Measurements from ENCODE around the gene ABHD17C.

The ABHD17C gene

GRCh38 chr15:80693682-80694610 lies 1.2 kb upstream of the ABHD17C start:
- Histone ChIP-seq H3K4me3 (ENCODE audit: low read length) (peak overlapping the region; percentile 69), H3K27ac (ENCODE audit: low read length) (no peak overlapping the region), H3K36me3 (ENCODE audit: control insufficient read depth, low read depth, low read length) (no peaks in the 10 kb centered on the region)

GRCh38 chr15:80694611-80695098 lies 455 bp upstream of the ABHD17C start:
- no peaks in the 10 kb centered on the region for H3K9me3 ChIP-seq (ENCODE audit: control insufficient read depth, low read depth, low read length)
- peak overlapping the region; percentile 69 for H3K4me3 ChIP-seq (ENCODE audit: low read length)
- no peaks in the 10 kb centered on the region for H3K36me3 ChIP-seq (ENCODE audit: control insufficient read depth, low read depth, low read length)
- H3K4me1 ChIP-seq (ENCODE audit: control insufficient read depth, low read depth, low read length), result peaks cover 15% of the 10 kb centered on the region
- H3K9ac ChIP-seq (ENCODE audit: low read length), result peak overlapping the region; percentile 58
- H3K27ac ChIP-seq (ENCODE audit: low read length), result no peak overlapping the region
- peaks cover 32% of the 10 kb centered on the region for H3K27me3 ChIP-seq (ENCODE audit: control insufficient read depth, insufficient read depth, low read length)

More at GRCh38 chr15:80693682-80694610, 1.2 kb upstream of the ABHD17C start:
- Histone ChIP-seq H3K4me1 (ENCODE audit: control insufficient read depth, low read depth, low read length) (peaks cover 15% of the 10 kb centered on the region), H3K27me3 (ENCODE audit: control insufficient read depth, insufficient read depth, low read length) (peaks cover 32% of the 10 kb centered on the region), H3K9me3 (ENCODE audit: control insufficient read depth, low read depth, low read length) (no peaks in the 10 kb centered on the region), H3K9ac (ENCODE audit: low read length) (peak overlapping the region; percentile 58)

- no peak overlapping the region for H3K27ac ChIP-seq (ENCODE audit: low read length)
- H3K36me3 ChIP-seq (ENCODE audit: control insufficient read depth, low read depth, low read length), result no peaks in the 10 kb centered on the region
- H3K9me3 ChIP-seq (ENCODE audit: control insufficient read depth, low read depth, low read length), result no peaks in the 10 kb centered on the region
- H3K4me1 ChIP-seq (ENCODE audit: control insufficient read depth, low read depth, low read length), result peaks cover 15% of the 10 kb centered on the region
- H3K4me3 ChIP-seq (ENCODE audit: low read length), result peak overlapping the region; percentile 76
- peaks cover 32% of the 10 kb centered on the region for H3K27me3 ChIP-seq (ENCODE audit: control insufficient read depth, insufficient read depth, low read length)
- H3K9ac ChIP-seq (ENCODE audit: low read length), result peak overlapping the region; percentile 52
These were observed 976 bp downstream of the ABHD17C start for GRCh38 chr15:80695911-80696661.

- Histone ChIP-seq H3K9me3 (ENCODE audit: control insufficient read depth, low read depth, low read length) (no peaks in the 10 kb centered on the region), H3K27ac (ENCODE audit: low read length) (no peak overlapping the region), H3K4me3 (ENCODE audit: low read length) (peak overlapping the region; percentile 76), H3K4me1 (ENCODE audit: control insufficient read depth, low read depth, low read length) (peaks cover 15% of the 10 kb centered on the region), H3K9ac (ENCODE audit: low read length) (no peak overlapping the region), H3K36me3 (ENCODE audit: control insufficient read depth, low read depth, low read length) (no peaks in the 10 kb centered on the region), H3K27me3 (ENCODE audit: control insufficient read depth, insufficient read depth, low read length) (peaks cover 32% of the 10 kb centered on the region)
These were observed 2.1 kb downstream of the ABHD17C start for GRCh38 chr15:80697075-80697685.

GRCh38 chr15:80698676-80699075 lies 3.6 kb downstream of the ABHD17C start:
- H3K27me3 ChIP-seq (ENCODE audit: control insufficient read depth, insufficient read depth, low read length), result peaks cover 31% of the 10 kb centered on the region
- peaks cover 15% of the 10 kb centered on the region for H3K4me1 ChIP-seq (ENCODE audit: control insufficient read depth, low read depth, low read length)
- H3K9ac ChIP-seq (ENCODE audit: low read length), result no peak overlapping the region
- H3K27ac ChIP-seq (ENCODE audit: low read length), result no peak overlapping the region
- no peak overlapping the region for H3K4me3 ChIP-seq (ENCODE audit: low read length)
- no peaks in the 10 kb centered on the region for H3K9me3 ChIP-seq (ENCODE audit: control insufficient read depth, low read depth, low read length)
- H3K36me3 ChIP-seq (ENCODE audit: control insufficient read depth, low read depth, low read length), result no peaks in the 10 kb centered on the region

GRCh38 chr15:80699981-80700380 lies 4.9 kb downstream of the ABHD17C start:
- no peaks in the 10 kb centered on the region for H3K36me3 ChIP-seq (ENCODE audit: control insufficient read depth, low read depth, low read length)
- H3K27me3 ChIP-seq (ENCODE audit: control insufficient read depth, insufficient read depth, low read length), result peaks cover 22% of the 10 kb centered on the region
- no peak overlapping the region for H3K4me3 ChIP-seq (ENCODE audit: low read length)
- H3K9me3 ChIP-seq (ENCODE audit: control insufficient read depth, low read depth, low read length), result no peaks in the 10 kb centered on the region
- no peak overlapping the region for H3K27ac ChIP-seq (ENCODE audit: low read length)
- H3K4me1 ChIP-seq (ENCODE audit: control insufficient read depth, low read depth, low read length), result peaks cover 10% of the 10 kb centered on the region
- no peak overlapping the region for H3K9ac ChIP-seq (ENCODE audit: low read length)

- H3K9ac ChIP-seq (ENCODE audit: low read length), result no peak overlapping the region
- peaks cover 10% of the 10 kb centered on the region for H3K27me3 ChIP-seq (ENCODE audit: control insufficient read depth, insufficient read depth, low read length)
- H3K27ac ChIP-seq (ENCODE audit: low read length), result no peak overlapping the region
- no peaks in the 10 kb centered on the region for H3K36me3 ChIP-seq (ENCODE audit: control insufficient read depth, low read depth, low read length)
- no peaks in the 10 kb centered on the region for H3K9me3 ChIP-seq (ENCODE audit: control insufficient read depth, low read depth, low read length)
- peaks cover 17% of the 10 kb centered on the region for H3K4me1 ChIP-seq (ENCODE audit: control insufficient read depth, low read depth, low read length)
- H3K4me3 ChIP-seq (ENCODE audit: low read length), result no peak overlapping the region
These were observed 6.7 kb downstream of the ABHD17C start for GRCh38 chr15:80701676-80702311.

GRCh38 chr15:80703081-80703480 lies 8.0 kb downstream of the ABHD17C start:
- H3K27me3 ChIP-seq (ENCODE audit: control insufficient read depth, insufficient read depth, low read length), result no peaks in the 10 kb centered on the region
- H3K9ac ChIP-seq (ENCODE audit: low read length), result no peak overlapping the region
- no peaks in the 10 kb centered on the region for H3K9me3 ChIP-seq (ENCODE audit: control insufficient read depth, low read depth, low read length)
- peaks cover 13% of the 10 kb centered on the region for H3K4me1 ChIP-seq (ENCODE audit: control insufficient read depth, low read depth, low read length)
- H3K36me3 ChIP-seq (ENCODE audit: control insufficient read depth, low read depth, low read length), result no peaks in the 10 kb centered on the region
- H3K27ac ChIP-seq (ENCODE audit: low read length), result no peak overlapping the region
- no peak overlapping the region for H3K4me3 ChIP-seq (ENCODE audit: low read length)

GRCh38 chr15:80703965-80704364 lies 8.9 kb downstream of the ABHD17C start:
- no peaks in the 10 kb centered on the region for H3K36me3 ChIP-seq (ENCODE audit: control insufficient read depth, low read depth, low read length)
- H3K4me3 ChIP-seq (ENCODE audit: low read length), result no peak overlapping the region
- no peaks in the 10 kb centered on the region for H3K9me3 ChIP-seq (ENCODE audit: control insufficient read depth, low read depth, low read length)
- peaks cover 13% of the 10 kb centered on the region for H3K4me1 ChIP-seq (ENCODE audit: control insufficient read depth, low read depth, low read length)
- H3K9ac ChIP-seq (ENCODE audit: low read length), result no peak overlapping the region
- no peaks in the 10 kb centered on the region for H3K27me3 ChIP-seq (ENCODE audit: control insufficient read depth, insufficient read depth, low read length)
- H3K27ac ChIP-seq (ENCODE audit: low read length), result no peak overlapping the region

- H3K36me3 ChIP-seq (ENCODE audit: control insufficient read depth, low read depth, low read length), result no peaks in the 10 kb centered on the region
- no peak overlapping the region for H3K27ac ChIP-seq (ENCODE audit: low read length)
- no peaks in the 10 kb centered on the region for H3K9me3 ChIP-seq (ENCODE audit: control insufficient read depth, low read depth, low read length)
- no peak overlapping the region for H3K9ac ChIP-seq (ENCODE audit: low read length)
- H3K27me3 ChIP-seq (ENCODE audit: control insufficient read depth, insufficient read depth, low read length), result no peaks in the 10 kb centered on the region
- peaks cover 13% of the 10 kb centered on the region for H3K4me1 ChIP-seq (ENCODE audit: control insufficient read depth, low read depth, low read length)
- no peak overlapping the region for H3K4me3 ChIP-seq (ENCODE audit: low read length)
These were observed 11.1 kb downstream of the ABHD17C start for GRCh38 chr15:80706161-80706560.

GRCh38 chr15:80709542-80709941 lies 14.4 kb downstream of the ABHD17C start:
- H3K27me3 ChIP-seq (ENCODE audit: control insufficient read depth, insufficient read depth, low read length), result no peaks in the 10 kb centered on the region
- no peak overlapping the region for H3K27ac ChIP-seq (ENCODE audit: low read length)
- no peaks in the 10 kb centered on the region for H3K9me3 ChIP-seq (ENCODE audit: control insufficient read depth, low read depth, low read length)
- no peak overlapping the region for H3K4me3 ChIP-seq (ENCODE audit: low read length)
- peaks cover 13% of the 10 kb centered on the region for H3K4me1 ChIP-seq (ENCODE audit: control insufficient read depth, low read depth, low read length)
- H3K36me3 ChIP-seq (ENCODE audit: control insufficient read depth, low read depth, low read length), result no peaks in the 10 kb centered on the region
- H3K9ac ChIP-seq (ENCODE audit: low read length), result no peak overlapping the region
